AG09319 (cell line): Measurements from ENCODE around the gene POLG.

Experiments
- DNase-seq: peaks from one replicate; pipeline ENCODE4 v3.0.0-alpha.2; 2010; ENCODE audit warnings: low read depth; ENCODE audit errors: extremely low read depth
- CTCF ChIP-seq: IDR thresholded peaks from 2 replicates; pipeline ENCODE4 v1.5.1; 2011; ENCODE audit warnings: low read depth, mild to moderate bottlenecking, inconsistent platforms, low read length, moderate library complexity

POLG gene

DNA sequence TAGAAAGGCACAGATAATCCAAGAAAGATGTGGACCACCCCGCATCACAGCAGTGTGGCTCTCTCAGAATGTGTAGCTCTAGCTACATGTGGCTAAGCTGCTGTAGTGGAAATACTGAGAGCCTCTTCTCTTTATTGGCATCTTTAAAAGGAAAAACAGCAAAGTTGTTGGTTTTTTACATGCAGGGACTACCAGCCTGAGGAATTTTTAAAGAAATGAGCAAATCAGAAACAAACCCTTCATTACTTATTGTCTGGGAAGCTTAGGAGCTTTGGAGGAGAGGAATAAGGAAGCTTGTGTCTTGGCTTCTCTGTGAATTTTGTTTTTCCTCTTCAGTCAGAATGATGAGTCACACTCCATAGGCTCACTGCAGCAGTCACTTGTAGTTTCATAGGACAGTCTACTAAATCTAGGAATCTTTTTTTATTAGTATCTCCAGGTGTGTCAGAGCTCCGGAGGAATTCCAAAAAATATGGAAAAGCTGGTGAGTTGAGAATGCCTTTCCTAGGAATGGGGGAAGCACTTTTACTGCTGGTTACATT lies 27.5 kb downstream of the POLG start:
- DNase-seq: no peak
- TF ChIP-seq CTCF: no peak

DNA sequence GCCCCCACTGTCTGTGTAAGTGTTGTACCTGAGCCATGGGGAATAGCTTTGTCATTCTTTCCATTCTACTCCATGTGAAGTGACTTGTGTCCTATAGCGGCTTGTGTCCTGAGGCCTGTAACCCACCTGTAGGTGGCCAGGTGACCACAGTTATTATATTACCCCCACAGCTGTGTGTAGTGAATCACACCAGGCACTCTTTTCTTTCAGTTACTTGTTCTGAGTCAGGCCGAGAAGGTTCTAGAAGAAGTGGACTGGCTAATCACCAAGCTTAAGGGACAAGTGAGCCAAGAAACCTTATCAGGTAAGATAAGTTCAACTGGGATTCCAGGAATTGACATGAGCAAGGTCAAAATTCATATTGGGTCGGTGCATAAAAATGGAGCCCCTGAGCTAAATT lies 29.2 kb downstream of the POLG start:
- no peak for TF ChIP-seq CTCF
- DNase-seq: no peak

- no peak for DNase-seq
- TF ChIP-seq CTCF: no peak
These were observed 30.6 kb downstream of the POLG start for GRCh38 chr15:89303986-89304385.

DNA sequence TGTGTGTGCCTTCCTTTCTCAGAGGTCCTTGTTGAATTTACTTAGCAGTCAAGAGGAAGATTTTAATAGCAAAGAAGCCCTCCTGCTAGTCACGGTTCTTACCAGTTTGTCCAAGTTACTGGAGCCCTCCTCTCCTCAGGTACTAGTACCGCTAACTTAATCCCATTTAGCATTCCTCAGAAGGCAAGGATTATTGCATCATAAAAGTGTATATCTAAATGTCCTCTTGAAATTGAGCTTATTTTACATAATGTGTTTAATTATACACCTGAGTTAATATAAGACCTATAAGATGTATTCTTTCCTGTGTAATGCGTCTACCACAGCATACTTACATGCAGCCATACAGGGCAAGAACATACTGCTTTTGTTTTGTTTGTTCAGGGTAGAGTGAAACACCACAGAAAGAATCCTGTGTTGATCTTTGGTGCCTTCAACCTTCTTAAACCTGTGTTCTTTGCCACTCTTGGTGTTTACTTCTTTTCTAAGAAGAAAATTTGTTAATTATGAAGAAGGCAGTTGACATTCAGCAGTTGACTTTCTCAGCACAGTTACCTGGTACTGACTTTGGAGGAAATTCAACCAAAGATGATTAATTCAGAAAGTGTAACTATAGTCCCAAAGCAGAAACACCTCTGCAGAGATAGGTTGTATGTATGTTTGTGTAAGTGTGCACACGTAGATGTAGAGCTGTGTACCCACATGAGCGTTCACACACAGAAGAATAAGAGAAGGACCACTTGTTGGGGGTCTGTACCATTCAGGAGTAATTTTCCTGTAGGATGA lies 33.1 kb downstream of the POLG start:
- DNase-seq: no peak
- no peak for TF ChIP-seq CTCF

DNA sequence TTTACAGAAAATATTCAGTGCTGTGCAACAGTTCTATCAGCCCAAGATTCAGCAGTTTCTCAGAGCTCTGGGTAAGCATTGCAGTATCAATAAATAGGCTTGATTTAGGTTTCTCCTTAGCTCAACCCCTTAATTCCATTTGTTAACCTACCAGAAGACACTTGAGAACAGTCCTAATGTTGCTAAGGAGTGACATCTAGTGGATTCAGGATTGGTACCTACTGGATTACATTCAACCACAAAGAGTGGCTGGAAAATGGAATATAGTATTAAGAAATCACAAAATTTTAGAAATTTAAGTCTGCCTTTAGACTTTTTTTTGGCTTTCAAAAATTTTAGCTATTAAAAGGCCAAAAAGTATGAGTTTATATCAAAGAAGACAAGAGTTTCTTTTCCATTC lies 34.7 kb downstream of the POLG start:
- peak; percentile 35 for TF ChIP-seq CTCF
- DNase-seq: no peak

GRCh38 chr15:89293012-89293411 lies 41.6 kb downstream of the POLG start:
- TF ChIP-seq CTCF: no peak
- no peak for DNase-seq

GRCh38 chr15:89291934-89292438 lies 42.6 kb downstream of the POLG start:
- no peak for TF ChIP-seq CTCF
- DNase-seq: no peak
